GM18498 (cell line): Measurements from ENCODE around the gene NUDT8.
"Not testable (repeated sequence)": the region's sequence is repeated elsewhere in the genome, so short reads cannot be mapped to it uniquely, and the experiment has no call there.

Experiments used
- ATAC-seq: cut with Tn5 transposase; IDR thresholded peaks from one replicate; pipeline ENCODE4 v1.9.1; 2021; ENCODE audit warnings: mild to moderate bottlenecking, moderate library complexity; ENCODE audit not compliant: unreplicated experiment

The NUDT8 gene

GRCh38 chr11:67613313-67613959 is 16.3 kb downstream of the NUDT8 start:
- ATAC-seq: no peak

DNA sequence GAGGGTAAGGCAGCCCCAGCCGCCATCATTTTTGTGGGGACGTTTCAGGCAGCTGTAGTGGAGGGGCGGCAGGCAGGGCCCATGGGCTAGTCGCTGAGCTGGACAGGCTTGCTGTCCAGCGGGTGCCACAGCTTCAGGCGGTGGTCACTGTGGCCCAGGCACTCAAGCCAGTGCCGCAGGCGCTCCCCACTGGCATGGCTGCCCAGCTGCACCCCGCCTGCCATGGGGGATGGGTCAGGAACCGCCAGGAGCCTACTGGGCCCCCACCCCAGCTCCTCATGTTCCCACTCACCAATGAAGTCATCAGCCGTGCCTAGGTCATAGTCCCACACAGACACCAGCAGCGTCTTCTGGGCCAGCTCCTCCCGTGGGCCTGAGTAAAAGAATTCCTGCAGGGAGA is 17.0 kb downstream of the NUDT8 start:
- ATAC-seq: no peak

GRCh38 chr11:67611704-67612587 is 17.8 kb downstream of the NUDT8 start:
- ATAC-seq: no peak

DNA sequence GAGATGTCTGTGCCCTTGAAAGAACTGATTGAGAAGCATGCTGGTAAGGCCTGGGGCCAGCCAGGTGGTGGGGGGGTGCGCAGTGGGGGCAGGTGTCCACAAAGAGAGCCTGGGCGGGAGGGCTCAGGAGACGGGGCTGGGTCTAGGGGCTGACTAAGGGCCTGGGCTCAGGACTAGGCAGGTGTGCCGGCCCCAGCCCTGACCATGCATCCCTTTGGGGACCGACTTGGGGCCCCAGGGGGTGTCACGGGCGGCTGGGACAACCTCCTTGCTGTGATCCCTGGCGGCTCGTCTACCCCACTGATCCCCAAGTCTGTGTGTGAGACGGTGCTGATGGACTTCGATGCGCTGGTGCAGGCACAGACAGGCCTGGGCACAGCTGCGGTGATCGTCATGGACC is 18.6 kb downstream of the NUDT8 start:
- no peak for ATAC-seq

GRCh38 chr11:67610302-67610868 is 19.4 kb downstream of the NUDT8 start:
- ATAC-seq: no peak

GRCh38 chr11:67609316-67609715 is 20.4 kb downstream of the NUDT8 start:
- ATAC-seq: no peak

DNA sequence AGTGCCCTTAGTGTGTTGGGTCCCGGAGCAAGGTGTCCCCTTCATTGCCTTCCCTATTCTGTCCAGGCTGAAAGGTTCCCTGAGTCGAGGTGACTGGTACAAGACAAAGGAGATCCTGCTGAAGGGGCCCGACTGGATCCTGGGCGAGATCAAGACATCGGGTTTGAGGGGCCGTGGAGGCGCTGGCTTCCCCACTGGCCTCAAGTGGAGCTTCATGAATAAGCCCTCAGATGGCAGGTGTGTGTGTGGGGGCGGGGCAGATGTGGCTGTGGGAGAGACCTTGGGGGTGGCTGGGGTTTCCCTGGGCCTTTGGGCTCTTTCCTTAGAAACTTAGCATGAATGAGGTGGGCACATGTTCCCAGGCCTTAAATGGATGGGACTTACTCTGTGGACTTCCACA is 21.3 kb downstream of the NUDT8 start:
- ATAC-seq: no peak

DNA sequence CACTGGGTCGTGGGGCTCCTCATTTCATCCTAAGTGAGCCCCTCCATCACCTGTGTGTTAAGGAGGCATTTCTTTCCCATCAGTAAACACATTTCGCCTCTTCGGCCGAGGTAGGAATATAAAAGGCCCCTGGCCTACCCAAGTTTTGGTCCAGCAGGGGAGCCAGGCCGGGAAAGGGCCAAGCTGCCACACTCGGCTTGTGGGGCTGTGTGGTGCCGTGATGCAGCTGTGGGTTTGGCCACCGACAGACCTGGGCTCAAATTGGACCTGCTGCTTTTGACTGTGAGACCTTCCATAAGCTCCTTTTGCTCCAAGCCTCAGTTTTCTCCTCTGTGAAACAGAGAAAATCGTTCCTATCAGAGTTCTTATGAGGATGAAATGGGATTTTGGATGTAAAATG is 22.2 kb downstream of the NUDT8 start:
- no peak for ATAC-seq

DNA sequence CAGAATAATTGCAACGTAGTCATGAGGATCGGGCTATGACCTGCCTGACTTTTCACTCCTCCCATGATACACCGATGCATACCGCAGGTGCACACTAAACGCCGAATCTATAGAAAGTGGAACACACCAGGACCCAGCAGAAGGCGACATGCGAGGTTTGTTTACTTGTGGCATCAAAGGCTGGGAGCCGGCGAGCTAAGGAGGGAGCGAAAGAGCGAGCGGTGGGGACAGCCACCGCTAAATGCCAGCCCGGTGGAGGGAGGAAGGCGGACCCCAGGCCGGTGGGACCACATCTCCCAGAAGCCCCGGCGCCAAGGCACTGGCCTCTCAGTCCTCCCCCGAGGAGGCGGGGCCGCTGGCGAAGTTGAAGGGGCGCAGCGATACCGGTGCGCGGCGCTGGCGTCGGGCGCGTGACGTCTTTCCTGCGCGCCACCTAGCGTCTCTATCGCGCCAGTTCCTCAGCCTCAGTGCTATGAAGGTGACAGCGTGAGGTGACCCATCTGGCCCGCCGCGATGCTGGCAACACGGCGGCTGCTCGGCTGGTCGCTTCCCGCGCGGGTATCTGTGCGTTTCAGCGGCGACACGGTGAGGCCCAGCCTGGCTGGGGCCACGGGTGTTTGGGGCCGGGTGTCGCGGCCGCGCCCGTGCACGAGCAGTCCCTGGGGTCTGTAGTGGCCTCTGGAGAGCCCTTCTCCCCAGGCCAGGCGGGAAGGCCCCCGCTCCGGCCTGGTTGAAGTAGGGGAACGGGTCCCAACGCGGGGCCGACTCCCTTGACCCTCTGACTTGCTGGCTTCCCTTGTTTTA is 23.0 kb downstream of the NUDT8 start, which contains the start of gene NDUFV1:
TSS of gene NDUFV1 (plus strand) at position 445 of the 804 bp plus-strand sequence. CDS start at position 514, 69 bp downstream.
- ATAC-seq: peak; percentile 96

DNA sequence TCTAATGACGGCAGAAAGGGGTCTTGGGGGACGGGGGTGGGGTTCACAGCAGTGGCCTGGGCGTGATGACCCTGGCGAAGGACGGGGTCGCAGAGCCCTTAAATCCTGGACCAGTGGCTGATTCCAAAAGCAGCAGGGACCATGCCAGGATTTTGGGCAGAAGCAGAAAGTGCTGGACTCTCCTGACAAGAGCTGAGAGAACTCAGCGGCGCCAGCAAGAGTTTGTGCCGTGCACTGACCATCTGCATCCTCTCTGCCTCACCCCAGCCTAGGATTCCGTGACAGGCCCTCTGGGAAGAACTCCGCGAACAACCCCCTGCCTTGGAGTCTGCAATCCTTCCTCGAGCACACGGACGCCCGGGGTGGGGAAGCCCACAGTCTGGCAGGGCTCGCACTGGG is 23.6 kb downstream of the NUDT8 start:
- no peak for ATAC-seq

GRCh38 chr11:67605231-67606011 is 24.3 kb downstream of the NUDT8 start:
- no peak for ATAC-seq

DNA sequence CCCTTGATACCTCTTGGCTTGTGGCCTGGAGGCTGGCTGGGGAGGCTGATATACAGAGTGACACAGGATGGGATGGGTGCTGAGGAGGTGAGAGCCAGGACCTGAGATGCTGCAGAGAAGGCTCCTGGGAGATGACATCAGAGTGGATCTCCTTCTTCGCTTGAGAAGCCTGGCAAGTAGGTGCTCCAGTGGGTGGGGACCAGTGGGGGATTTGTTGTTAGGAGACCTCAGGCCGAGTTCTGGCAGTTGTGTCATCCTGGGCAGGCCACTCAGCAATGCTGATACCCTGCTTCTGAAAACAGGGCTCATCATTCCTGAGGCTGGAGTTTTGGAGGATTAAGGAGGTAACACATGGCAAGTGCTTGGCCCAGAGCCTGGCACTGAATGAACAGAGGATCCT is 24.9 kb downstream of the NUDT8 start:
- ATAC-seq: no peak

- not testable (repeated sequence) for ATAC-seq
These were observed 25.6 kb downstream of the NUDT8 start for GRCh38 chr11:67604119-67604518.

- no peak for ATAC-seq
These were observed 28.6 kb downstream of the NUDT8 start for GRCh38 chr11:67601098-67601497.

GRCh38 chr11:67600324-67601029 is 29.3 kb downstream of the NUDT8 start:
- ATAC-seq: no peak

DNA sequence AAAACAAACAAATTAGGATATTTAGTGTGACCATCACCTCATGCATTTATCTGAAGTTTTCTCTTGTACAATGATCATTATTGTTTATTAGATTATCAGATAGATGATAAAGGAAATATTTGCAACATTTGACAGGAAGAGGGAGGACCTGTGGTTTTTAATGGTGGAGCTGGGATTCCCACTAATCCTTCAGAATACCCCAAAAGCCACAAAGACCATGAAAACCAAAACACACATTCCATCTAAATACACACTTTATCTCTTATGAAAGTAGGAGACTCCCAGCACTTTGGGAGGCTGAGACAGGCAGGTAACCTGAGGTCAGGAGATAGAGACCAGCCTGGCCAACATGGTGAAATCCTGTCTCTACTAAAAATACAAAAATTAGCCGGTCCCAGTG is 30.6 kb downstream of the NUDT8 start:
- no peak for ATAC-seq

DNA sequence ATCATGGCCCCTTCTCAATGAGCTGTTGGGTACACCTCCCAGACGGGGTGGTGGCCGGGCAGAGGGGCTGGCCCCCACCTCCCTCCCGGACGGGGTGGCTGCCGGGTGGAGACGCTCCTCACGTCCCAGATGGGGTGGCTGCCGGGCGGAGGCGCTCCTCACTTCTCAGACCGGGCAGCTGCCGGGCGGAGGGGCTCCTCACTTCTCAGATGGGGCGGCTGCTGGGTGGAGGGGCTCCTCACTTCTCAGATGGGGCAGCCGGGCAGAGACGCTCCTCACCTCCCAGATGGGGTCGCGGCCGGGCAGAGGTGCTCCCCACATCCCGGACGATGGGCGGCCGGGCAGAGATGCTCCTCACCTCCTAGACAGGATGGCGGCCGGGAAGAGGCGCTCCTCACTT is 31.8 kb downstream of the NUDT8 start:
- not testable (repeated sequence) for ATAC-seq

DNA sequence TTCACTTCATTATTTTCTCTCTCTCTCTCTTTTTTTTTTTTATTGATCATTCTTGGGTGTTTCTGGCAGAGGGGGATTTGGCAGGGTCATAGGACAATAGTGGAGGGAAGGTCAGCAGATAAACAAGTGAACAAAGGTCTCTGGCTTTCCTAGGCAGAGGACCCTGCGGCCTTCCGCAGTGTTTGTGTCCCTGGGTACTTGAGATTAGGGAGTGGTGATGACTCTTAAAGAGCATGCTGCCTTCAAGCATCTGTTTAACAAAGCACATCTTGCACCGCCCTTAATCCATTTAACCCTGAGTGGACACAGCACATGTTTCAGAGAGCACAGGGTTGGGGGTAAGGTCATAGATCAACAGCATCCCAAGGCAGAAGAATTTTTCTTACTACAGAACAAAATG is 32.3 kb downstream of the NUDT8 start:
- not testable (repeated sequence) for ATAC-seq

GRCh38 chr11:67596753-67597300 is 32.9 kb downstream of the NUDT8 start:
- no peak for ATAC-seq
